Natural killer cell treated with Interleukin-12 subunit alpha and Interleukin-12 subunit beta and Interleukin-15 and Interleukin-18, amount 100 ng/mL, for 72 hours (primary cell): Measurements from ENCODE around the gene EIPR1. TPM values are rescaled to one million over a fixed set of nuclear protein-coding genes. Genes with fewer than 3 reads are reported as not detected.
A peak's percentile ranks its signal among the peaks of the same experiment; 100 is the strongest.

Experiments
- ATAC-seq, 2 donors: fragments of 150-1000 bp; cut with Tn5 transposase in 1 of 2; sonication (Bioruptor Pico), chemical (Tn5 transposase) in 1 of 2; 2 replicates each; pipeline ENCODE4 v1.10.0; 2021
- DNase-seq: peaks from one replicate; pipeline ENCODE4 v3.0.0; 2022; ENCODE audit warnings: low spot score
- H3K27ac Mint-ChIP-seq, 2 donors: 1 replicate in 1 of 2; 2 replicates in 1 of 2; pipeline ENCODE4 v1.8.0; 2022; ENCODE audit warnings: mixed read lengths in 2 of 2, mild to moderate bottlenecking in 1 of 2, moderate library complexity in 1 of 2
- H3K27me3 Mint-ChIP-seq, 2 donors: 1 replicate in 1 of 2; 2 replicates in 1 of 2; pipeline ENCODE4 v1.8.0; 2022; ENCODE audit warnings: mixed read lengths in 2 of 2
- H3K36me3 Mint-ChIP-seq: one replicate; pipeline ENCODE4 v1.8.0; 2022; ENCODE audit warnings: mixed read lengths
- H3K4me1 Mint-ChIP-seq, 2 donors: 1 replicate in 1 of 2; 2 replicates in 1 of 2; pipeline ENCODE4 v1.8.0; 2022; ENCODE audit warnings: low read depth in 2 of 2, mixed read lengths in 2 of 2, mild to moderate bottlenecking in 1 of 2
- H3K4me3 Mint-ChIP-seq: one replicate; pipeline ENCODE4 v1.8.0; 2022; ENCODE audit warnings: mixed read lengths
- H3K9me3 Mint-ChIP-seq: 2 replicates; pipeline ENCODE4 v1.8.0; 2022; ENCODE audit warnings: mixed read lengths
- total RNA-seq, 2 donors: library from RNA; stranded (reverse); gene quantifications; one replicate each; pipeline ENCODE4 v1.2.3, GENCODE V29; 2022

EIPR1 gene
- total RNA-seq, 2 donors from 2014 or later, result 46.9 to 61.8 TPM

DNA sequence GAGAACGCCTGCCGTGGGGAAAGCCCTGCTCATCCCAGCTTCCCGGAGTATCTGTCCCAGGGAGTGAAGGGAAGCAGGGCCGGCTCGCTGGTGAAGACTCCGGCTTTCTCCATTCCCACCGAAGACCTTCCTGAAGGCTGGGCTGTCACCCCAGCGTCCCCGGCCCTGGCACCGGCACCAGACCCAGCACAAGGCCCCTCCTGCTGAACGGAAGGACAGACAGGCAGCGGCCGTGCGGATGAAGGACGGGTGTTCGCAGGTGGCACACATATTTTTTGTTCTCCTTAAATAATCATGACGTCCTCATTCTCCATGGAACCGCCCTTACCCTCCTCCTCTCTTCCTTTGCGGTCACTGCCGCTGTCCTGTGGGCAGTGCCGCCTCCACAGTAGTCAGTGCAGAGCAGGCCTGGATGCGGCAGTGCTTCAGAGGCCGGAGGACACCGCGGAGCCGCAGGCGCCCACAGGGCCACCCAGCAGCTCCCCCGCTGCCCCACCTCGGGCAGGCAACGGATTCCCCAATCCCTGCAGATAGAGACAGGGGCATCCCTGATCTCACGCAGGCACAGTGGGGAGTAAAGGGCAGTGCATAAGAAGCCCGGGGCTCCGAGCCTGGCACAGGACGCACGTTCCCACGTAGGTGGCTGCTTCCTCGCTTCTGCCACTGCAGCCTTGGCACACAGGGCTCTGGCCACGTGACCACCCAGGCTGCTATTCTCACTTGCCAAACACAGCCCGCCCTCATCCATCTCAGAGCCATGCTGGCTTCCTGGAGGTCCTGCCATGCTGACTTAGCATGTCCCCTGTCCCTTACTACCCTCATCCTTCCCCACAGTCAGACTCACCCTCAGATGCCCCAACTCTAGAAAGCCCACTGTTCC, 229.7 kb downstream of the EIPR1 start:
- Mint-ChIP-seq H3K36me3 (peaks cover 13% of the 10 kb centered on the region), H3K4me1 (peaks cover 6 to 21% of the 10 kb centered on the region in 2 donors), H3K4me3 (no peak overlapping the region), H3K27me3 (no peaks in the 10 kb centered on the region), H3K9me3 (no peaks in the 10 kb centered on the region), H3K27ac (peak overlapping the region in 1 of 2 donors; percentile 75)
- DNase-seq, result no peak
- ATAC-seq, result peak in 1 of 2 donors; percentile 23

- DNase-seq (no peak), ATAC-seq (no peak)
- Mint-ChIP-seq H3K36me3 (peaks cover 6% of the 10 kb centered on the region), H3K27me3 (no peaks in the 10 kb centered on the region), H3K4me3 (no peak overlapping the region), H3K9me3 (no peaks in the 10 kb centered on the region), H3K27ac (peak overlapping the region in 1 of 2 donors; percentile 69), H3K4me1 (peaks cover 6 to 21% of the 10 kb centered on the region in 2 donors)
These were observed 230.6 kb downstream of the EIPR1 start for GRCh38 chr2:3146772-3147650.

- H3K9me3 Mint-ChIP-seq, result no peaks in the 10 kb centered on the region
- H3K36me3 Mint-ChIP-seq, result no peaks in the 10 kb centered on the region
- H3K27me3 Mint-ChIP-seq, result no peaks in the 10 kb centered on the region
- H3K4me3 Mint-ChIP-seq, result no peak overlapping the region
- H3K27ac Mint-ChIP-seq, result peak overlapping the region in 1 of 2 donors; percentile 69
- DNase-seq (no peak), ATAC-seq (no peak)
- peaks cover 6 to 17% of the 10 kb centered on the region in 2 donors for H3K4me1 Mint-ChIP-seq
These were observed 231.4 kb downstream of the EIPR1 start for GRCh38 chr2:3146175-3146574.

DNA sequence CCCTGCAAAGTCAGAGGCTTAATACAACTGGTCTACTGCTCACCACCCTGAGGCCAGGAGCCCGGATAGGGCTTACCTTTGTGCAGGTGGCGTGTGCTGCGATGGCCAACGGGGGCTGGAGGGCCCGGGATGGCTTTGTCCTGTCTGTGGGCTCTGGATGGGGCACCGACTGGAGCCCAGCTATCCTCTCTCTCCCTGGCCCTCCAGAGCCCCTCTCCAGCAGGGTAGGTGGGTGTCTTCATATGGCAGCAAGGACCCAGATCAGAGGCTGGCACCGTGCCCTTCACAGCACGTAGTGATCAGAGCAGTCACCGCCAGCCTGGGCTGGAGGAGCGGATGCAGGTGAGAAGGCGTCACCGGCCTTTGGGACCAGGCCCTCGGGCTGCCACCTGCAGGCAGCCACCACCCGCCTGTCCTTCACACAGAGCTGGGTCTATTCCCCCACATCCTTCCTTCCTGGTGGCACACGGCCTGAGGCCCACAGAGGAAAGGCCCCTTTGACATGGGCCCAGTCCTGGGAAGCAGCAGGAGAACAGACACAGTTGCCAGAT, 232.1 kb downstream of the EIPR1 start:
- Mint-ChIP-seq H3K27me3 (no peaks in the 10 kb centered on the region), H3K4me3 (no peak overlapping the region), H3K4me1 (peaks cover 6 to 17% of the 10 kb centered on the region in 2 donors), H3K9me3 (no peaks in the 10 kb centered on the region), H3K36me3 (no peaks in the 10 kb centered on the region), H3K27ac (peak overlapping the region in 1 of 2 donors; percentile 62)
- DNase-seq (no peak), ATAC-seq (no peak)

GRCh38 chr2:3144856-3145255, 232.8 kb downstream of the EIPR1 start:
- Mint-ChIP-seq H3K4me3 (no peak overlapping the region), H3K36me3 (no peaks in the 10 kb centered on the region), H3K4me1 (peaks cover 6 to 17% of the 10 kb centered on the region in 2 donors), H3K27me3 (no peaks in the 10 kb centered on the region), H3K9me3 (no peaks in the 10 kb centered on the region), H3K27ac (peak overlapping the region in 1 of 2 donors; percentile 62)
- DNase-seq (no peak), ATAC-seq (no peak)

DNA sequence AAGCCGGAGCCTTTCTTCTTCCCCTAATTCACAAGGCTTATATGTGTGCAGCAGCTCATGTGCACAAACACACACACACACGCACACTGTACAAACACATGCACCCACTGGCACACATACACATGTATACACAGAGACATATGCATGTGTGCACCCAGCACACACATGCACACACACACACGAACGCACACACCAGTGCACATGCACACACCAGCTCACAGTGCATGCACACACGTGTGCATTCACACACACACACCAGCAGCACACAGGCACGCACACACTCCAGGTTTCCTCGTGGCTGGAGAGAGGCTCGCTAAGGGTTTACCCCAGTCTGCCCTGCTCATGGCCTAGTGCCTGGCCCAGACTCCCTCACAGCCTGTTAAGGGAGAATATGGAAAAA, 234.0 kb downstream of the EIPR1 start:
- no peak overlapping the region for H3K27ac Mint-ChIP-seq
- peak in 1 of 2 donors; percentile 26 for ATAC-seq
- H3K36me3 Mint-ChIP-seq, result no peaks in the 10 kb centered on the region
- peaks cover 6 to 17% of the 10 kb centered on the region in 2 donors for H3K4me1 Mint-ChIP-seq
- no peak overlapping the region for H3K4me3 Mint-ChIP-seq
- H3K27me3 Mint-ChIP-seq, result no peaks in the 10 kb centered on the region
- no peak for DNase-seq
- H3K9me3 Mint-ChIP-seq, result no peaks in the 10 kb centered on the region

GRCh38 chr2:3142961-3143571, 234.6 kb downstream of the EIPR1 start:
- H3K9me3 Mint-ChIP-seq, result no peaks in the 10 kb centered on the region
- no peaks in the 10 kb centered on the region for H3K36me3 Mint-ChIP-seq
- H3K4me1 Mint-ChIP-seq, result peaks cover 6 to 13% of the 10 kb centered on the region in 2 donors
- no peaks in the 10 kb centered on the region for H3K27me3 Mint-ChIP-seq
- H3K27ac Mint-ChIP-seq, result no peak overlapping the region
- H3K4me3 Mint-ChIP-seq, result no peak overlapping the region
- no peak for DNase-seq
- ATAC-seq, result no peak

GRCh38 chr2:3142210-3142609, 235.4 kb downstream of the EIPR1 start:
- Mint-ChIP-seq H3K4me3 (no peak overlapping the region), H3K4me1 (peaks cover 6 to 13% of the 10 kb centered on the region in 2 donors), H3K27me3 (no peaks in the 10 kb centered on the region), H3K9me3 (no peaks in the 10 kb centered on the region), H3K27ac (no peak overlapping the region), H3K36me3 (no peaks in the 10 kb centered on the region)
- ATAC-seq, result peak in 1 of 2 donors; percentile 21
- no peak for DNase-seq

GRCh38 chr2:3141696-3142095, 235.9 kb downstream of the EIPR1 start:
- ATAC-seq, result no peak
- Mint-ChIP-seq H3K27me3 (no peaks in the 10 kb centered on the region), H3K36me3 (no peaks in the 10 kb centered on the region), H3K4me1 (peaks cover 4 to 10% of the 10 kb centered on the region in 2 donors), H3K9me3 (no peaks in the 10 kb centered on the region), H3K27ac (no peak overlapping the region), H3K4me3 (no peak overlapping the region)
- no peak for DNase-seq

GRCh38 chr2:3139906-3140305, 237.7 kb downstream of the EIPR1 start:
- peaks cover 0 to 5% of the 10 kb centered on the region in 2 donors for H3K4me1 Mint-ChIP-seq
- ATAC-seq, result no peak

More at GRCh38 chr2:3139906-3140305, 237.7 kb downstream of the EIPR1 start:
- no peaks in the 10 kb centered on the region for H3K36me3 Mint-ChIP-seq
- H3K27ac Mint-ChIP-seq, result no peak overlapping the region
- H3K27me3 Mint-ChIP-seq, result no peaks in the 10 kb centered on the region
- no peak overlapping the region for H3K4me3 Mint-ChIP-seq
- H3K9me3 Mint-ChIP-seq, result peaks cover 3% of the 10 kb centered on the region
- no peak for DNase-seq

Other genes with a start within 250 kb of the EIPR1 start
- gene TRAPPC12, start 1.9 kb upstream of the EIPR1 start, total RNA-seq, result 100 to 1,000 TPM in 1 of 2 donors, 10 to 100 TPM in 1; 93.2 to 155 TPM
- gene ADI1, start 141.7 kb upstream of the EIPR1 start, total RNA-seq, result 10 to 100 TPM; 23.6 to 24.7 TPM
- 10 to 100 TPM; 24.7 to 47.2 TPM for gene RNASEH1, start 180.5 kb upstream of the EIPR1 start, total RNA-seq
- gene RPS7, start 197.4 kb upstream of the EIPR1 start, total RNA-seq, result 1,000 to 10,000 TPM in 1 of 2 donors, 100 to 1,000 TPM in 1; 834 to 1,122 TPM
- gene COLEC11, start 217.3 kb upstream of the EIPR1 start, total RNA-seq, result under 1 TPM in 1 of 2 donors, not detected in 1; 0.48 TPM